Right ventricle myocardium superior (tissue), 1 donor: Measurements from ENCODE around the gene ITPK1. TPM values are rescaled to one million over a fixed set of nuclear protein-coding genes. Genes with fewer than 3 reads are reported as not detected.

Experiments used
- ATAC-seq: fragments of 200-7000 bp; cut with Tn5 transposase; one replicate; pipeline ENCODE4 v1.9.1; 2020; ENCODE audit warnings: mild to moderate bottlenecking; ENCODE audit not compliant: poor library complexity
- DNase-seq: peaks from one replicate; pipeline ENCODE4 v3.0.0-alpha.2; 2020
- intact Hi-C: fragments of 100-400 bp; cut with DNase I; formaldehyde crosslinking; loops from one replicate; pipeline ENCODE4 v1.11.2; 2022
- total RNA-seq: library from RNA; stranded (reverse); fragmentation: NEBNext Ultra II Directional; extraction: Animal tissue kit (Norgen Biotek cat#: 25700); gene quantifications from one replicate; pipeline ENCODE4 v1.2.1, GENCODE V29; 2021
- donor health status: DM: no; HTN: yes; CAD: no; lungs with severe emphysema.

ITPK1 gene
- total RNA-seq, 1 donor from 2014 or later, result 115 TPM

DNA sequence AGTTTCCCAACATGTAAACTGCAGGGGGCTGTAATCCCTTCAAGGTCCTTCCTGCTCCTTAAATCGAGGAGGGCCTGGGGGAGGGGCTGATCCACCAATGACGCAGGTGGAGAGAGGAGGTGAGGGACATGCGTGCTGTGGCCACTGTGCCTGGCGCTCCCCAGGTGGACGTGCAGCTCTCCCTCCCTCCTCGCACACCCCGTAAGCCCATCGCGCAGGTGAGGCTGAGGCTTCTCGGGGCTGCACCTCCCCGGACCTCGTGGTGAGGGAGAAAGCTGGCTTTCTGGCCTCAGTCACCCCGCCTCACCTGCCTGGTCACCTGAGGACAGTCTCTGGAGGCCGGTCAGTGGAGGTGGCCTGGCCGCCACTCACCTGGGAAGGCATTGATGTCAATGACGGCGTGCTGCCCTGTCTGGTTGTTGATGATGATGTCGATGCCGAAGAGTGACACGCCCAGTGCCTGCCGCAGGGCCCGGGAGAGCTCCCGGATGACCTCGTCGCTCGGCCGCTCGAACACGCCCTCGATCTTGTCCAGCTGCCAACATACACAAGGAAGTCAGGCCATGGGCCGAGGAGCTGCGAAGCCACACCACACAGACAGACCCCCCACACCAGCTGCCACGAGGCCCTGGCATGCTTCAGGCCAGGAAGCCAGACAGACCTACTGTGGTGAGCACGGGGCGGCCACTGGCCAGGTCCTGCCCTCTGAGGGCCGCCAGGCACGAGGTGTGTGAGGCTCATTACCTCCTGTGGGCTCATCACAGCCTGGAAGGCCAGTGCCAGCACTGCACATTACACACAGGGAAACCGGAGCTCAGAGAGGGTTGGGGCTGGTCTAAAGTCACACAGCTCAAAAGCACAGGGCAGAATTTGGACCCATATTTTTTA lies 169.5 kb downstream of the ITPK1 start:
- DNase-seq (peak; percentile 81), ATAC-seq (peak; percentile 6)
- intact Hi-C loops, result no loop called here

DNA sequence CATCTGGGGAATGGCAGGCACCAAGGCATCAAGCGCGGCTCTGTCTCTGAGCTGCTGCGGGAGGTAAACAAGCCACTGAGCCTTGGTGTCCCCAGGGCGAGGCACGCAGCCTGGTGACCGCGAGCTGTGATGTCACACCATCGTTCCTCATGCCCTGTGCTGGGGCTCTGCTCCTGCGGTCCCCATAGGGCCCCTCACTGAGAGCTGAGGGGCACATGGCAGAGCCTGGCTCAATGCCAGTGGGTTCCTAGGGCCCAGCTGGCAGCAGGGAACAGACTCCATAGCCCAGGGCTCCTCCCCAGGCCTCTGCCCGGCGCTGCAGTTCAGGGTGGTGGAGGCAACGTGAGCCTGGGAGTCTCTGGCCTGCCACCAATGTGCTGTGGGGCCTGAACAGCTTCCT lies 170.2 kb downstream of the ITPK1 start:
- no peak for DNase-seq
- no peak for ATAC-seq
- intact Hi-C loops, result no loop called here

DNA sequence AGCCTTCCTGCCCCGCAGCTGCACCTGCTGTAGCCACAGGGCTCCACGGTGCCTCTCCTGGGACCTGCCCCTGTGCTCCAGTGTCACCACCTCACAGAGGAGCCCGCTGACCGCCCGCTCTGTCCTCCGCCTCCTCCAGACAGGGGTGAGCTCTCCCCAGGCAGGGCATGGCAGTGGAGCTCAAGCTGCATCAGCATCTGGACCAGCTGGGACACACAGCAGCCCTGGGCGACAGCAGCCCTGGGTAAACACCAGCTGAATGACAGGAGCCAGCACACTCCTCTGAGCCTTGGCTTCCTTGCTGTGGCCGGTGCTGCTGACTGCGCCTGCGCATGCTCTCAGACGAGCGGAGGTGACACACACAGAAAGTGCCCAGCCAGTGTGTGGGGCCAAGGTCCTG lies 170.7 kb downstream of the ITPK1 start:
- no peak for DNase-seq

DNA sequence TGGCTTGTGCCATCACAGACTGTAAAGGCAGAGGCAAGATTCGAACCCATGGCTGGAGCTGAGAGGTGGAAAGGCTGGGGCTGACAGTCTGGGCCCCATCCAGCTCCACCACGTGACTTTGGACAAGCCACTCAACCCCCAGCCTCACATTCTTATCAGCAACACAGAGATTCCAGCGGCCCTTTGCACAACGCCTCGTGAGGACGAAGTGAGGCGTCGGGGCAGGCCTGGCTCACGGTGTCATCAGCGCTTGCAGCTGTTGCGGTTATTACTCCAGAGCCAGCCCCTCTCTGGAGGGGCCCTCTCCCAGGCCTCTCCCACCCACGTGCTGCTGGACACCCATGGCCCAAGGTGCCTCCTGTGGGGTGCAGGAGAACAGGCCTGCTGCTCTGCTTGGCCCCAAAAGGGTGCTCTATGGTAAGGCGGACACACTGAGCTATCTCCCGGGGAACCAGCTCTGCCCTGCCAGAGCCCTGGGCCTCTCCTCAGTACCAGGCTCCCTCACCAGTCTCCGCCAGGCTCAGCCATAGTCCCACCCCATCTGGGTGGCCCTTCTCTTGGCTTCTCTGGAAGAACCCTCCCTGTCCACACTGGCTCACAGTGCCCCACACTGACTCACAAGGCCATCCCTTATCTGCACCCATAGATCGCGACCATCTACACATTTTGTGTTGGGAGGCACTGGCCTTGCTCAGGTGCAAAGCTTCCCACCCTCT lies 171.7 kb downstream of the ITPK1 start:
- intact Hi-C loops, result no loop called here
- ATAC-seq (no peak), DNase-seq (no peak)

More for the DNA sequence above, 170.7 kb downstream of the ITPK1 start:
- intact Hi-C loops, result no loop called here
- no peak for ATAC-seq

DNA sequence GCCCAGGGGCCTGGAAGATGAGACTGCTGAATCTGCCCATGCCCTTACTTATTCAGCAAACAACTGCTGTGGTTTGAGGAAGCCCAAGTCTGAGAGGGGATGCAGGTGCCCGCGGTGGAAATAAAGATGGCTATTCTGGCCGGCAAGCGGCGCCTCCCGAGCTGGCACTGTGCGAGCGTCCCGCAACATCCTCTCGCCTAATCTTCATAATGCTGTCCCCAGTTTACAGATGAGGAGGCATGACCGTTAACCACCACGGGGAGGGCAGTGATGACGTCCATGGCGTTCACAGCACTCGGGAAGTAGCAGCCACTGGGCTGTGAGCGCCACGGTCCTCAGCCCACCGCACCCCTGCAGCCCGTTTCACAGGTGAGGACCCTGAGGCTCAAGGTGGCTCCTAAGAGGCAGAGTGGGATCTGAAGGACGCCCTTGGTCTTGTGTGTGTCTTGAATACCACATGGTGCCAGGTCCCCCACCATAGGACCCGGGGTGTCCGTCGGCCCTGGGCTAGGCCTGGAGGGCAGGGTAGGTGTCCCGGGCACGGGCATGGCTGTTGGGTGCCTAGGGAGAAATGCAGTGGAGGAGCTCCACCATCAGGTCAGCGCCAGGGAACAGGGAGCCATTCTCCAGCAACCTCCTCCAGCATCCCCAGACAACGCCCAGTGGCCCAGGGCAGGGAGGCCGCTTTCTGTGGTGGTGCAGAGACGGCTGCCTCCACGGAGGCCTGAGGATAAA lies 172.6 kb downstream of the ITPK1 start:
- no peak for DNase-seq
- ATAC-seq, result no peak
- intact Hi-C loops, result no loop called here

DNA sequence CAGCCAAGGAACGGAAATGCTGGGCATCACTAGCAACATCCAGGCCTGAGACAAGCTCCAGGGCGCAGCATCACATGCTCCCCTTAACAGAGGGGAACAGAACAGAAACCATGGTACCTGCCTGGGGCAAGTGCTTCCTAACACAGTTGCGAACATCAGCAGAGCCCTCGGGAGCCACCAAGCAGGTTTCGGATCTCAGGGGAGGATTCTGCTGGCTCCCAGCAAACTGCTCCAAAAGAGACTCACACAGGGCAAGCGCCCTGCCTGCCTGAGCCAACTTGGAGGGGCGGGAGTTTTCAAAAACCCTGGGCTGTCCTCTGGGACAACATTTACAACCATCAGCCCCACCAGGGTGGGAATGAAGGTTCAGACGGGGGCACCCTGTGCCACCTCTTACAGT lies 173.1 kb downstream of the ITPK1 start:
- DNase-seq (peak; percentile 8), ATAC-seq (no peak)
- intact Hi-C loops, result no loop called here

DNA sequence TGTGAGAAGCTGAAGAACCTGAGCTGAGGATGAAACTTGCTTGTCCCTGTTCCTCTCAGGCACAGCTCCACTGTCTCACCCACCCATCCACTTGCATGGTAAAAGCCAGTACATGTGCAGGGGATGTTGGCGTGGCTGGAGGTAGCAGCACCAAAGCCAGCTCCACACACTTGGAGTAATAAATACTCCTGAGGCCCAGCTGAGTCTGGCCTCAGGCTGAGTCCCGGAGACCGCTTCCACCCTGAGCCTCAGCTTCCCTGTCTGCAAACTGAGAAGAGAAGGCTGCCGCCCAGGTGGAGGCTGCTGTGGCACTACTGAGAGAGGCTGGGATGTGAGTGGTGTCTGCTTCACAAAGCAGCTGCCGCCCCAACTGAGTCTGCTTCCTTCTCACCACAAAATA lies 173.6 kb downstream of the ITPK1 start:
- DNase-seq (peak; percentile 29), ATAC-seq (no peak)
- intact Hi-C loops, result no loop called here

DNA sequence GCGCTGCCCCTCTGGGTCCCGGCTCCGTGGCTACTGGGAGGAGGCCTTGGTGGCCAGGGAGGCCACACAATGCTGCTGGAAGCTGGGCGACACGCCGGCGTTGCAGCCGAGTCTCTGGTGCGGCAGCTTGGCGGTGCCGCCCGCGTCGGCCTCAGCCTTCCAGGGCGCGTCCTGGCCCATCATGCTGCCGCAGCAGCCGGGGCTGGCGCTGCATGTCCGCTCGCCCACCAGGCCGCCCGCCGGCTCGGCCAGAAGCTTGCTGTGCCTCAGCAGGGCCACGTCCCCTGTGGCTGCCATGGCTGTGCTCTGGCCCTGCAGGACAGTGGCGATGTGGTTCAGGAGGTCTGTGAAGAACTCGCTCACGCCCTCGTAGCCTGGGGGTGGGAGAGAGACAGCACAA lies 174.2 kb downstream of the ITPK1 start:
- intact Hi-C loops, result no loop called here
- ATAC-seq, result no peak
- no peak for DNase-seq

DNA sequence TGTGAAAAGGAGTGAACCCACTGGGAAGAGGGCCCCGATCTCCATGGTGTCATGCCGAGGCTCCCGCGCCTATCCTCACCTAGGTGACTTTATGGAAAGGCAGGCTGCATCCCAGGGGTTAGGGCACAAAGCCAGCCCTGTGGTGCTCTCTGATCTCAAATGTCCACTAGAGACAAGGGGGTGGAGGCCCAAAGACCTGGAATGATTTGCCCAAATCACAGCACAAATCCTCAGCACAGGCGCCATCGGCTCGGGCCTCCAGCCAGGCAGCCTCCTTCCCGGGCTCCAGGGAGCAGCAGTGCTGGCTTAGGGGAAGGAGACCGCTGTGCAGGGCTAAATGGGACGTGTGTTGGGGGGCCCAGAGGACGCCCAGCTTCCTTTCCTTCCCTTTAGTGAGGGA lies 175.2 kb downstream of the ITPK1 start:
- ATAC-seq (no peak), DNase-seq (no peak)
- intact Hi-C loops, result no loop called here

DNA sequence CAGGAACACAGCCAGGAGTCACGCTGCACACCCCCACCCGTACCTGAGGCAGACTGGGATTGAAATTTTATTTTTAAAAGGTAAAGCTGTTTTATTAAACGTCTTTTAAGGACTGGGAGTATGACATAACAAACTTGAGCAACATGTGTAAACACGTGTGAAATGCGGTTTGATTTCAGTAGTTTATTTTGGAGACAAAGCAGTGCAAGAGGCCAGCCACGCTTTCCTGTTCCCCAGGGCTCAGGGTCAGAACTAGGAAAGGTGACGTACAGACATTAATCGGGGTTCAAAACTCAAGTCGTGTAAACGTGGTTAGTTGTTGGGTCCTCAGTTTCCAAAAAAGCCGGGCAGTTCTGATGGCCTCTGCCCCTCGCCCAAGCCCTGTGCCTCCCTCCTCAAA lies 176.0 kb downstream of the ITPK1 start:
- no peak for DNase-seq
- ATAC-seq, result no peak
- intact Hi-C loops, result no loop called here

DNA sequence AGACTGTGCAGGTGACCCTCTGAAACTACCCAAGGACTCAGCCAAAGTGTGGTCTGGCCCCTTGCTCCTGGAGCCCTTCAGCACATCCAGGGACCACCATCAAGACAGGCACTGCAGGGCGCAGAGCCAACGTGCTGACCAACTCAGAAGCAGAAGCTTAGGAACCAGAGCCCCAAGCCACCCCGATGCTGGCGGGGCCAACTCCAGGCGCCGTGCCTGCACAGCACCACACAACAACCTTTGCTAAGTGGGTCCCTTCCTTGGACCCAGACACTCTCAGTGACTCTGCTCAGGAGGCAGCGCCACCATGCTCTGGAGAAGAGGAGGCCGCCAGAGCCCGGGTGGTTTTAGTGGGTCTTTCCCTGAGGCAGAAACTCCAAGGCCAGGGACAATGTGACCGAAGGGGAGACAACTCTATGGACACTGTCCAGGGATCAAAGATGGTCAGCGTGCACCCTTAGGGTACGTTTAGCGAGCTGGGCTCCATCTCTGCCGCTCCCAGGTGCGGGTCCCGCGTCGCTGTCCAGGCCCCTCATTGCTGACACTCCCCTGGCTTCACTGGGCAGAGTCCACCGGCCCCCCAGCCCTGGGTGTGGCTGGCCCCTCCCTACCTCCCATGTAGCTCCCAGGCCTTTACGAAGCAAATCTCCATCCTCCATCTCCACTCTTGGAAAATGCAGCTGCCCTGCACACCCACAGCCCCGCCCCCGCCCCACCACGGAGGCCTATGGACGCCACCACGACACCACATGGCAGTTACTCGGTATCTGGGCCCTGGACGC lies 176.6 kb downstream of the ITPK1 start:
- ATAC-seq (no peak), DNase-seq (no peak)
- intact Hi-C loops, result no loop called here

DNA sequence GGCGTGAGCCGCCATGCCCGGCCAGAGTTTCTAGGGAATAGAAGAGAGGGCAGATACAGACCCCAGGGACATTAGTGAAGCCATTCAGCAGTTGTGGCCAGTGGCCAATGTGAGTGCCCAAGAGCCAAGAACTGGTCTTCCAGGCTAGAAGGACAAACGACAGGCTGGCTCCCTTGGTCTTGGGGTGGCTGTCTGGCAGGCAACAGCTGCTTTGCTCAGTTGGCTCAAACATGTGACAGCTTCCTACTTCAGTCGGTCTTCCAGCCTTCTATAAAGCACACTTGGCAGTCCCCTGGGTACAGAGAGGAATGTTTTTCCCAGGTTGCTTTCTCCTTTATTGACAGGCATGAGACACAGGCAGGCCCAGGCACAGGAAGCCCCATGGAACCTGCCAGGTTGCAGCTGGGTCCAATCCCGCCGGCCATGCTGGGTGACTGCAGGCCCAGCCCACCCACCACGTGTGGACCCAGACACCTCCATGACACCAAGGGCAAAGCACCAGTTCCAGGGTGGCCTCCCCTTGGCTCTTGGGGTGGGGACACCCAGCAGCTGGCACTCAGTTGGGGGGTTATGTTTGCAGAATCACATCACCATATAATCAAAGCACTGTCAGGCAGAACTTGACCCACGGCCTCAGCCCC lies 177.4 kb downstream of the ITPK1 start:
- ATAC-seq (peak; percentile 18), DNase-seq (no peak)
- intact Hi-C loops, result no loop called here

DNA sequence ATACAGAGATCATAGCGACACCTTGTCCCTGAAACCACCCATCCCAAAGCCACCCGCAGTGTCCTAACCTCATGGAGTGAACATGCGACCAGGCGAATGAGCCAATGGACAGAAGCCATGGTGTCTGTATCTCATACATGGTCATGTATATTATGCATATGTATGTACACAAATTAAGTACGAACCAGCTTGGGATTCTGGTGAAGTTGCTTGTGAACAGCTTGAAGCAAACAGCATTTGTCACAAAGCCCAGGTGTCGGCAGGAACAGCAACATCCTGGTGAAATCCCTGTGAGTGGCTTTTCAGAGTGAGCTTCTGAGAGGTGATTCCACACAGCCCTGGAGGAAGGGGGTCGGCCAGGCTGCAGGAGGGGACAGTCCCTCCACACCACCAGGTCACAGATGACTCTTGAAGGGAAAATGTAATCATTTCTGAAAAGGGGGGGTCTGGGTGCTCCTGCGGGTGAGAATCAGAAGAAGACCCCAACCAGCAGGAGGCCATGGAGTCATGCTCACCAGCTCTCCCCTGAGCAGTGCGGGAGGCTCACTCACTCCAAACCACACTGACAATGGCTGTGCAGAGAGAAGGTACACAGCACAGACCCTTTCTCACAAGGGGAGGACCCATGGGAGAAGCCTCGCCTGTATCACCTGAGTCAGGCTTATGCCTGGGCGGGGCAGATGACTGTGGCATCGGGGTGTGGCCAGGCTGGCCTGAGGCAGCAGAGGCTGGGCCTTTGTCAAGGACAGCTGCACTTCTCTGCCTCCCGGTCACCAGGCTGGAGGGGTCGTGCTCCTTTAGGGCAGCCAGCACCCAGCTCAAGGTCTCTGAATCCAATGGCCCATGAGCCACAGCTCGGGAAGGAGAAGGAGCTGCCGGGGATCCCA lies 178.4 kb downstream of the ITPK1 start:
- intact Hi-C loops, result no loop called here
- DNase-seq (no peak), ATAC-seq (no peak)

DNA sequence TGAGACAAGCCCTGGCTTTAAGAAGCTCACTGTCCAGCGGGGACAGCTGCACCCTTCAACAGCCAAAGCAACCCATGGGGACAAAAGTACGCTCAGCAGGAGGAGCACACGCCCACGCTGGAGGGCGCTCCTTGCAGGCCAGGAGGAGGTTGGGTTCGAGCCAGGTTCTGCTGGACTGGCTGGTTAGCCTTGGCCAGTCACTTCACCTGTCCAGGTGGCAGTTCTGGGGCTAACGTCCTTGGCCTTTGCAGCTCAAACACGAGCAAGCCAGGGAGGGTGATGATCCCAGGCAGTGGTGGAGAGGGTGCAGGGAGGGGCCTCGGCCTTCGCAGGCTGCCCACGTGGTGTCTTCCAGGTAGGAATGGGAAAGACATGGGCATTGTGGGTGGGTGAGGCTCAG lies 179.6 kb downstream of the ITPK1 start:
- ATAC-seq (no peak), DNase-seq (no peak)
- intact Hi-C loops, result no loop called here

DNA sequence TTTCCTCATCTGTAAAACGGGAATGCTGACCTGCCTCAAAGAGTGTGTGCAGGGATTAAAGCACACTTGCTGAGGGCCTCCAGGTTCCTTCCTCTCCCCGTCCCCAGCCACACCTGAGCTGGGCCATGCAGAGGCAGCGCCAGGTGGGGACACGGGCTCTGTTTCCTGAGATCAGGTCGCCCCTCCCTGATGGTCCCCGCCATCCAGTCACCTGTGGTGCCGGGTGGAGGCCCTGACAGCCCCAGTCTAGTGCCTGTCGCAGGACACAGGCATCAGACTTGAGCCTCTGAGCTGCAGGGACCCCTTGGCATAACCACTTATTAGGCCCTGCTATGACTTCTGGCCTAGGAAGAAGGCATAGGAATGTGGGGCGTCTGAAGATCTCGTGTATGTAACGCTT lies 180.3 kb downstream of the ITPK1 start:
- DNase-seq (no peak), ATAC-seq (no peak)
- intact Hi-C loops, result no loop called here

DNA sequence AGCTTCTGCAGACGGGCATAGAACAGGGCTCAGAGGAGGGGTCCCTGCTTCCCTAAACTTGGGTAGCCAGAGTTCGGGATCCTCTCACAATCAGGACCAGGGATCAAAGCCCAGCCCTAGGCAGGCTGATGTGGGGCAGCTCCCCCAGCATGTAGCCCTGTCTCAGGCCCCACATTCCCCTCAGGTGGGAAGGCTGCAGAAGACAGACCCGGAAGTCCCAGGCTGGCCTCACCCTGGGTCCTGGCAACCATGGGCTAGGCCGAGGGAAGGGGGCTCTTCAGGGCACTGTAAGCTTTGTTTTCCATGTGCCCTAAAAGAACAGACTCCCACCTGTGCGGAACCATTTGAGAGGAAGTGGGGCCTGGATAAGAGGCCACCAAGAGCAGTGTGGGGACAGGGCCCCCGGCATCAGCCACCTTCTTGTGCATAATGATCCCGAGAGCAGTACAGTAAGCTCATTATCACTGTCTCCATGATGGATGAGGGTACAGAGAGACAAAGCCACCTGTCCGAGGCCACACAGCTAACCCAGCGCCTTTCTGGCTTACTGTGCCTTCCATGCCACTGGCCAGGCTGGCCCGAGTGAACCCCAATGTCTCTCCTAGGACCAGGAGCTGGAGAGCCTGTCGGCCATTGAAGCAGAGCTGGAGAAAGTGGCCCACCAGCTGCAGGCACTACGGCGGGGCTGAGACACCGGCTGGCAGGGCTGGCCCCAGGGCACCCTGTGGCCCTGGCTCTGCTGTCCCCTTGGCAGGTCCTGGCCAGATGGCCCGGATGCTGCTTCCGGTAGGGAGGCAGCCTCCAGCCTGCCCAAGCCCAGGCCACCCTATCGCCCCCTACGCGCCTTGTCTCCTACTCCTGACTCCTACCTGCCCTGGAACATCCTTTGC lies 181.3 kb downstream of the ITPK1 start:
- ATAC-seq (no peak), DNase-seq (no peak)
- intact Hi-C loops, result no loop called here

DNA sequence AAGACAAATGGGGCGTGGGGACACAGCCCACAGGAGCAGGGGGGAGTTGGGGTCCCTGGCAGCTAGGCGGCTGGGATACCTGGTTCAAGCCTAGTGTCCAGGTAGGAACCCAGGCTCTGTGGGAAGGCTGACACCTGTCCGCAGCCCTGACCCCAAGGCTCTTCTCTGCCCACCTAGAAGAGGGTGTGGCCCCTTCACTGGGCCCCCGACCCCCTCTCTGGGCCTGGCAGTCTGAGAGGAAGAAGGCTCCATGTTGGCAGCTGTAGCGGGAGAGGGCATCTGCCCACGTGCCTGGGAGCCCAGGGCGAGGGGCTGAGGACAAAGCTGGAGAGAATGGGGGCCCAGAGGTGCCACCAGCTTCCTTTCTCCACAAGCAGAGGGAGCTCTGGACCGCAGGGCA lies 182.2 kb downstream of the ITPK1 start:
- intact Hi-C loops, result no loop called here
- ATAC-seq (no peak), DNase-seq (no peak)
